Psoas muscle (tissue), 8 donors: ENCODE results near the gene GRIK1. TPM values are rescaled to one million over a fixed set of nuclear protein-coding genes. Genes with fewer than 3 reads are reported as not detected.

Experiments
- ATAC-seq, 4 donors: fragments of 200-7000 bp; cut with Tn5 transposase; one replicate each; pipeline ENCODE4 v1.9.1; 2020; ENCODE audit warnings: moderate library complexity in 3 of 4, mild to moderate bottlenecking in 2 of 4
- DNase-seq, 2 donors: peaks; one replicate each; pipeline ENCODE4 v3.0.0-alpha.2; 2020
- H3K27ac ChIP-seq: fragments of 200-600 bp; one replicate; pipeline ENCODE4 v1.8.0; 2022
- H3K27me3 ChIP-seq, 3 donors: fragments of 200-600 bp in 1 of 3; one replicate each; pipeline versions ENCODE4 v1.6.1 to v1.8.0; 2013 to 2022; ENCODE audit warnings: low read length in 2 of 3, mild to moderate bottlenecking in 2 of 3, moderate library complexity in 1 of 3; ENCODE audit not compliant: insufficient read depth in 3 of 3
- H3K36me3 ChIP-seq, 2 donors: fragments of 200-600 bp in 1 of 2; one replicate each; pipeline versions ENCODE4 v1.6.1 to v1.8.0; 2013 to 2022; ENCODE audit warnings: low read depth in 1 of 2, mild to moderate bottlenecking in 1 of 2, moderate library complexity in 1 of 2; ENCODE audit not compliant: insufficient read depth in 1 of 2
- H3K4me1 ChIP-seq: fragments of 200-600 bp; one replicate; pipeline ENCODE4 v1.8.0; 2022
- H3K4me3 ChIP-seq: fragments of 200-600 bp; one replicate; pipeline ENCODE4 v1.8.0; 2022; ENCODE audit warnings: mild to moderate bottlenecking
- H3K9me3 ChIP-seq: fragments of 200-600 bp; one replicate; pipeline ENCODE4 v1.8.0; 2022
- WGBS, 3 donors: extraction: QIAGEN DNeasy Blood & Tissue Kit; methylation state at CpG; one replicate each; pipeline versions ENCODE4 v1.1.6 to v1.1.7; 2013; 5-methylcytosine and 5-hydroxymethylcytosine counted together
- intact Hi-C, 2 donors: fragments of 100-400 bp; cut with DNase I; formaldehyde crosslinking; loops; one replicate each; pipeline versions ENCODE4 v1.11.0 to v1.14.2; 2022
- polyA plus RNA-seq, 3 donors: library from polyadenylated mRNA; stranded (reverse); fragments of 200-250 nt; gene quantifications; one replicate each; pipeline ENCODE4 v1.2.3, GENCODE V29; 2013
- total RNA-seq, 4 donors: library from RNA; stranded (reverse); fragmentation: NEBNext Ultra II Directional in 2 of 4; extraction: Animal tissue kit (Norgen Biotek cat#: 25700) in 2 of 4; gene quantifications; one replicate each; pipeline versions ENCODE4 v1.2.1 to v1.2.4, GENCODE V29; 2021 to 2023
- TF ChIP-seq, protein P1 (sequence below): fragments of 200-600 bp; IDR thresholded peaks from one replicate; pipeline ENCODE4 v1.8.0; 2022; ENCODE audit warnings: antibody characterized with exemption
- donor health status: healthy with polysubstance abuse.
- donor health status: DM: no; HTN: no; CAD: no; lungs with moderate emphysema.
- donor health status: Bipolar disorder and iron deficiency.
- donor health status: healthy.
- donor health status: DM: yes; HTN: yes; CAD: no.
- donor health status: DM: no; HTN: no; CAD: no.
- donor health status: DM: no; HTN: no; CAD: no.
- donor health status: DM: yes; HTN: yes; CAD: no.

Gene GRIK1
- total and polyA plus RNA-seq, 7 donors, result 0.01 to 0.04 TPM; not detected in 5

DNA sequence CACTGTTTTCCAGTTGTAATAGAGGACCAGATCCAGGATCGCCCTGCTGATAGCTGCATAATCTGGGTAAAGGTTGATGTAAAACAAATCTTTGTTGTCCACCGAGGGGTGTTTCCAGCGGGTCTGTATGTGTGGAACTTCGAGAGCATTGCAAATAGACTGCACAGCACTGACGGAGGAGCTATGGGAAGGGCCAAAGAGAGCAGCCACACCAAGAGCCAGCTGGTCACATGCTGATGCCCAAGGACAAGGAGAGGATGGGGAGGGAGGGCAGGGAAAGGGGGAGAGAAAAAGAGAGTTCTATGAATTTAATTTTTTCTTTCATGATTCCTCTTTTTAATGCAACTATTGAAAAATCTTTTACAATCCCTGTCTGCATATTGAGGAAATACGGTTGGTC is 250.0 kb downstream of the GRIK1 start:
- Histone ChIP-seq H3K9me3 (no peaks in the 10 kb centered on the region), H3K4me3 (no peak overlapping the region), H3K4me1 (no peaks in the 10 kb centered on the region), H3K27ac (no peak overlapping the region), H3K27me3 (no peaks in the 10 kb centered on the region), H3K36me3 (no peaks in the 10 kb centered on the region)
- ATAC-seq (no peak), DNase-seq (no peak)
- intact Hi-C loops, result no loop called here
- WGBS, 3 donors, result 82 to 88% (median 83%) methylated on average over 6 of the region's 6 CpGs
- TF ChIP-seq, protein P1, sequence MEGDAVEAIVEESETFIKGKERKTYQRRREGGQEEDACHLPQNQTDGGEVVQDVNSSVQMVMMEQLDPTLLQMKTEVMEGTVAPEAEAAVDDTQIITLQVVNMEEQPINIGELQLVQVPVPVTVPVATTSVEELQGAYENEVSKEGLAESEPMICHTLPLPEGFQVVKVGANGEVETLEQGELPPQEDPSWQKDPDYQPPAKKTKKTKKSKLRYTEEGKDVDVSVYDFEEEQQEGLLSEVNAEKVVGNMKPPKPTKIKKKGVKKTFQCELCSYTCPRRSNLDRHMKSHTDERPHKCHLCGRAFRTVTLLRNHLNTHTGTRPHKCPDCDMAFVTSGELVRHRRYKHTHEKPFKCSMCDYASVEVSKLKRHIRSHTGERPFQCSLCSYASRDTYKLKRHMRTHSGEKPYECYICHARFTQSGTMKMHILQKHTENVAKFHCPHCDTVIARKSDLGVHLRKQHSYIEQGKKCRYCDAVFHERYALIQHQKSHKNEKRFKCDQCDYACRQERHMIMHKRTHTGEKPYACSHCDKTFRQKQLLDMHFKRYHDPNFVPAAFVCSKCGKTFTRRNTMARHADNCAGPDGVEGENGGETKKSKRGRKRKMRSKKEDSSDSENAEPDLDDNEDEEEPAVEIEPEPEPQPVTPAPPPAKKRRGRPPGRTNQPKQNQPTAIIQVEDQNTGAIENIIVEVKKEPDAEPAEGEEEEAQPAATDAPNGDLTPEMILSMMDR, result no peak

- ATAC-seq (no peak), DNase-seq (no peak)
- WGBS, 3 donors, result 96 to 97% (median 97%) methylated on average over 1 of the region's 1 CpG
- Histone ChIP-seq H3K9me3 (no peaks in the 10 kb centered on the region), H3K4me3 (no peak overlapping the region), H3K27ac (no peak overlapping the region), H3K27me3 (no peaks in the 10 kb centered on the region), H3K4me1 (no peaks in the 10 kb centered on the region), H3K36me3 (no peaks in the 10 kb centered on the region)
- TF ChIP-seq, protein P1, result no peak
- intact Hi-C loops, result no loop called here
These were observed 255.7 kb downstream of the GRIK1 start for GRCh38 chr21:29684106-29684505.

DNA sequence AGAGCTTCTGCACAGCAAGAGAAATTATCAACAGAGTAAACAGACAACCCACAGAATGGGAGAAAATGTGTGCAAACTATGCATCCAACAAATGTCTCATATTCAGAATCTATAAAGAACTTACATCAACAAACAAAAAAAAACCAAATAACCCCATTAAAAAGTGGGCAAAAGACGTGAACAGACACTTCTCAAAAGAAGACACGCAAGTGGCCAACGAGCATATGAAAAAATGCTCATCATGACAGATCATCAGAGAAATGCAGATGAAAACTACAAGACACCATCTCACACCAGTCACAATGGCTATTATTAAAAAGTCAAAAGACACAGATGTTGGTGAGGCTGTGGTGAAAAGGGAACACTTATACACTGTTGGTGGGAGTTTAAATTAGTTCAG is 257.0 kb downstream of the GRIK1 start:
- no peaks in the 10 kb centered on the region for H3K9me3 ChIP-seq
- no peaks in the 10 kb centered on the region for H3K36me3 ChIP-seq
- no peak overlapping the region for H3K4me3 ChIP-seq
- H3K27me3 ChIP-seq, result no peaks in the 10 kb centered on the region
- no peaks in the 10 kb centered on the region for H3K4me1 ChIP-seq
- no peak overlapping the region for H3K27ac ChIP-seq
- WGBS, 3 donors, result 91 to 97% (median 95%) methylated on average over 3 of the region's 3 CpGs
- intact Hi-C loops, result no loop called here
- no peak for ATAC-seq
- TF ChIP-seq, protein P1, result no peak
- DNase-seq, result no peak

GRCh38 chr21:29680273-29680672 is 259.5 kb downstream of the GRIK1 start:
- Histone ChIP-seq H3K4me3 (no peak overlapping the region), H3K36me3 (no peaks in the 10 kb centered on the region), H3K27ac (no peak overlapping the region), H3K27me3 (no peaks in the 10 kb centered on the region), H3K9me3 (no peaks in the 10 kb centered on the region), H3K4me1 (no peaks in the 10 kb centered on the region)
- ATAC-seq (no peak), DNase-seq (no peak)
- TF ChIP-seq, protein P1, result no peak
- WGBS, 3 donors, result 87 to 90% (median 90%) methylated on average over 4 of the region's 4 CpGs
- intact Hi-C loops, result no loop called here

GRCh38 chr21:29678626-29679025 is 261.2 kb downstream of the GRIK1 start:
- intact Hi-C loops, result no loop called here
- H3K4me1 ChIP-seq, result no peaks in the 10 kb centered on the region
- H3K27me3 ChIP-seq, result no peaks in the 10 kb centered on the region
- ATAC-seq, result no peak
- H3K4me3 ChIP-seq, result no peak overlapping the region
- no peaks in the 10 kb centered on the region for H3K9me3 ChIP-seq
- WGBS, 3 donors, result 78 to 80% (median 79%) methylated on average over 1 of the region's 1 CpG
- TF ChIP-seq, protein P1, result no peak
- no peaks in the 10 kb centered on the region for H3K36me3 ChIP-seq
- no peak overlapping the region for H3K27ac ChIP-seq
- DNase-seq, result no peak
